T-helper 2 cell treated with Interferon-gamma antibody and Interleukin-4, amounts not matched to agents 100 ng/mL and 5 ng/mL, for 36 hours (primary cell): ENCODE measurements around the gene GGT5. TPM values are rescaled to one million over a fixed set of nuclear protein-coding genes. Genes with fewer than 3 reads are reported as not detected.
"Not testable (repeated sequence)": the region's sequence is repeated elsewhere in the genome, so short reads cannot be mapped to it uniquely, and the experiment has no call there.

Source experiments
- intact Hi-C: fragments of 100-400 bp; cut with micrococcal nuclease; formaldehyde crosslinking; loops from one replicate; pipeline ENCODE4 v1.15.1; 2023
- total RNA-seq: library from RNA; stranded (reverse); gene quantifications from 2 replicates; pipeline ENCODE4 v1.2.3, GENCODE V29; 2022

GGT5 gene
- 0.11 TPM in 1 of 2 replicates, not detected in the other for total RNA-seq

DNA sequence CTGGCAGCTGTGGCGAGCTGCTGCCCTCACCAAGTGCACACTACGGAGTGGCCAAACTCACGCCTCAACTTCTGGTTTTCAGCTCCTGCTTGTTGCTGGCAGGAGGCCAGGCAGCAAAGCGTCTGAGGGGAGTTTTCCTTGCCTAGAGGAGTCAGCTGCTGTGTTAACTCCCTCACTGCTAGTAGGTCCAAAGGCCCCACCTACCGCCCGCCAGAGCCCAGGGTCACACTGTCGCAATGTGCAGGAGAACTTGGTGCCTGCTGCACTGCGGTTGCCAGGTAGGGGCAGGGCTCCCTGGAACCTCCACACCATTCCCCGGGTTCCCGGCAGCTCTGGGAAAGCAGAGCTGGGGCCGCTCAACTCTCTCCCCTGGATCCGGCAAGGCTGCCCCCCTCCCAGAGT, at the start of gene GGT5:
TSS of gene GGT5 (minus strand) at position 53 of the 402 bp plus-strand sequence. CDS start 357 bp downstream, outside the sequence.
- intact Hi-C loops, result loop anchor here (10.0 kb wide), 1 partner anchor 260 kb away; the partner anchor contains the start of gene GSTT2

GRCh38 chr22:24292202-24292830, 47.4 kb upstream of the GGT5 start:
- intact Hi-C loops, result not testable (repeated sequence)

DNA sequence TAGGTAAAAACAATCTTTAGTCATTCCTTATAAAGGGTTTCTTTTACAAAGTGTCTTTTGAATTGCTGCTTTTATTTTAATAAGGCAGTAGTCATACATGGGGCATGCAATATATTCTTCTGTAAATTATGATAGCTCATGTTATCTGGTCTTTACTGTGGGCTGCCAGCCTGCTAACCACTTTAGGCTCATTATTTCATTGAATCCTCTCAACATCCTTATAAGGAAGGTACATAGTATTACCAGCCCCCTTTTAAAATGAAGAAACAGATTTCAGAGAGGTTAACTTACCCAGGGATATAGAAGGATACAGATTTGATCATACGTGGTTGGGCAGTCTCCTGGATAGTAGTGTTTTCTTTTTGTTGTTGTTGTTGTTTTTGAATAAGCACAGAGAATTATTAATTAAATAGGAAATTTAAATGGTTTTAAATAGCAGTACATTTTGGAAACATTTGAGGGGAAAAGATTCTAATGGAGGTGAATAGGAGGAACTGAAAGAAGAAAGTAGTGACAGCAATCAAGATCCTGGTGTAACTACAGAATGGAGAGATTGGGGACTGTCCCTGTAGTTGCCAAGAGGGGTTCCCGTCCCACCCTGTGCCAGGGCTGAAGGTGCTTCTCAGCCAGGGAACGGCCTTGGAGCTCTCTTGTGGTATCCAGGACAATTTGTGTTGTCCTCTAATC, 46.8 kb upstream of the GGT5 start:
- intact Hi-C loops, result no loop called here

DNA sequence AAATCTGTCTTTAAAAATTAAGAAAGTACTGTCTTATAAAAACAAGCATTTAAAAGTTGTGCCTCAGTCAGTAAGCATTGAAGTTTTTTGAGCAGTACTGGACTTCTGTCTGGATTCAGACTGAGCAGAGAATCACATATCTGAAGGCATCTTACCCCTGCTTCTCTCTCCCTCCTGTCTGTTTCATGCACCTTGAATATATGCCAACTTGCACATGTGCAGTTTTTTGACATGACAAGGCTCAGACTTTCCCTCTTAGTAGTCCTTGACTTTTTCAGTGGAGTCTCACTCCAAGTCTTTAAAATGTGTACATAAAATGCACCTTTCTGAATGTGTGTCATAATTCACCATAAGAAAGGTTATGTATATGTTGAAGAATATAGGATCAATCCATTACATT, 45.6 kb upstream of the GGT5 start:
- intact Hi-C loops, result no loop called here

DNA sequence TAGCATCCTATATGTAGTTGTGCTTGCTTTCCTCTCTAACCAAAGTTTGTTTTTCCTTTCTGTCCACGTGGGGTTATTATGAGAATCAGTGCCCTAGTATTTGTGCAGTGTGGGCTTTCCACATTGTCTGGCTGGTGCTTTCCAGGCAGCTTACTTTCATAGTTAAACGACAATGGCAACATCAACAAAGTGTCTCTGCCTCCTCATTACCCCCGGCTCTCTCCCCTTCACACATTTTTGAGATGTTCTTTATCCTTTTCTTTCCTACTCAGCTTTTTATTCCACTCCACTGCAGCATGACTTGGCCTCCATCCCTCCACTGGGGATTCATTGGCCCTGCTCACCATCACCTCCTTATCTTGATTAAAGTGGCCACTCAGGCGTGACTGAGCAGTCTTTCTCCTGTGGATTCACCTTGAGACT, 44.9 kb upstream of the GGT5 start:
- intact Hi-C loops, result no loop called here

GRCh38 chr22:24289114-24289513, 44.2 kb upstream of the GGT5 start:
- intact Hi-C loops, result no loop called here

DNA sequence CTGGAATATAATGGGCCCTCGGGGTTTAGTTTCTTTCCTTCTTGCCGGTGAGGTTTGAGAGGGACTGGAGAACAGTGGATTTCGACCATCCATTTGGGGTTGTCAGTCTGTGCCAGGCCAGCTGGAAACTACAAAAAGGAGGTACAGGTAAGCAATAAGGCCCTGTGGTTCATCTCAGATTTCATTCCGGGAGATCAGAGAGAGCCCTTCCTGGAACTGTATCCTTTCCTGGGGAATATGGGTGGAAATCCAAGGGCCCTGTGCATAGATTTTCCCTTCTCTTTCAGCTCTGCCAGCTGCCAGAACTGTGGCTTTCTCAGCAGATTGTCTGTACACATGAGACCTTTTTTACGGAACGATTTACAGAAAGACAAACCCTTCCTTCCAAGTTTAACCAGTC, 42.9 kb upstream of the GGT5 start:
- intact Hi-C loops, result not testable (repeated sequence)

DNA sequence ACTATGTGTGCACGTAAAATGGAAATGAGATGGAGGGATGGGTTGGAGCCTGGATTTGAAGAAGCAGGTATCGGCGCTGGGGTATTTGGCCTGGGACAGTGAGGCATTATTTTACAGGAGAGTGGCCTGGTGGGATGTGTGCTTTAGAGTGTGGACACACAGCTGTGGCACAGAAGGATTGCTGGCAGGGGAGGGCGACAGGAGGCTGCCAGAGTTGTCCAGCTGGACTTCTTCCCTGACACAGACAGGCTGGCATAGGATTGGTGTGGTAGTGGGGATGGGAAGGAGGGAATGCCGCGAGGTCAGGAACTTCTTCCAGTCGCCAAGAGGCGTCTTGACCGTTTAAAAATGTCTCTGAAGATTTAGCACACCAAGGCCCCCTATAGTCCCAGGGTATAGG, 42.3 kb upstream of the GGT5 start:
- intact Hi-C loops, result not testable (repeated sequence)

DNA sequence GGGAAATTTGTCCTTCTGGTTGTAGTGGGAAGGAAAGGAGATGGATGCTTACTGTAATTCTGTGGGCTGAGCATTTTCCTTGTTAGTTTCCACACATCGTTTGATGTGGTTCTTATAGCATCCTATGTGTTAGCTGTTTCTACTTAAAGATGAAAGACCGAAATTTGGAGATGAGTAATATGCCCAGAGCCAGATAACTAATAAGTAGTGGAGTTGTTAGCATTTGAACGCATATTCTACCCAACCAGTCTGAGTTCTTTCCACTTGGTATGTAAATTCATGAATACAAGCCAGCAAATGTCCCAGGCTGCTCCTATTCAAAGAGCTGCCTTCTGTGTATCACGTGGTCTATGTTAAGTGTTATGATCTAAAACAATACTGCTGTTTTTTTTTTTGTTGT, 40.4 kb upstream of the GGT5 start:
- intact Hi-C loops, result no loop called here

DNA sequence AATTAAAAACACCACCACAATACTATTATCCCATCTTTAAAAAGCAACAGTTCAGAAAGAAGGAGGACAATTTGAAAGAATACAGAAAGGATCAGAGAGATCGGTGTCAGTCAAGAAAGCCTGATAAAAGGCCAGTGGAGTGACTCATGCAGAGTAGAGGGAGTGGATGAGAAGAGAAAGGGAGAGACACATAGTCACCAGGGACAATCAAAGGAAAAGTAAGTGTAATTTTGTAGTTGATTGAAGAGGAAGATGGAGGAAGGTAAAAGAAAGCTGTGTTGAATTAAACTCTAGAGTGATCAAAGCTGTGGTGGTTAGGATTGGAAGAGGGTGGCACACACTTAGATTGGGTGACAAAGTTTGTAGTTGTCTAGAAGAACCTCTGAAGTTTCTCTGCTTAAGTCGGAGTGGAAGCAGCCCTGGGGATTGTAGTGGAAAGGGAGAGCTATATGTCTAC, 39.9 kb upstream of the GGT5 start:
- intact Hi-C loops, result no loop called here

GRCh38 chr22:24282401-24282800, 37.5 kb upstream of the GGT5 start:
- intact Hi-C loops, result no loop called here

GRCh38 chr22:24280363-24280762, 35.5 kb upstream of the GGT5 start:
- intact Hi-C loops, result not testable (repeated sequence)

GRCh38 chr22:24274696-24275405, 30.0 kb upstream of the GGT5 start:
- intact Hi-C loops, result loop anchor here (10.0 kb wide), 1 partner anchor 380 kb away; the partner anchor contains the start of gene MIF

DNA sequence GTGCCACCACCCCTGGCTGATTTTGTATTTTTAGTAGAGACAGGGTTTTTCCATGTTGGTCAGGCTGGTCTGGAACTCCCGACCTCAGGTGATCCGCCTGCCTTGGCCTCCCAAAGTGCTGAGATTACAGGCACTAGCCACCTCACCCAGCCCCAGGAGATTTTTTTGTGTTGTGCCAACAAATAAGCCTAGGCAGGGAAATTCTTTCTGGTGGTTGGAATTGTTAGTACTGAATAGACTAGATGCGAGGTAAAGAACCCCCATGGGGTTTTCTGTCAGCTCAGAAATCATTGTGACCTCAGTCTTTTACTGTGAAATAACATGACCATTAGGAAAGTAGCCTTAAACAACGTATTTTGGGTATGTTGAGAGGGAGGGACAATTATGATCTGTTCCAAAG, 29.0 kb upstream of the GGT5 start:
- intact Hi-C loops, result loop anchor here (10.0 kb wide), 1 partner anchor 379 kb away; the partner anchor contains the start of gene MIF

- intact Hi-C loops, result loop anchor here (10.0 kb wide), 1 partner anchor 378 kb away; the partner anchor contains the start of gene MIF
These were observed 28.1 kb upstream of the GGT5 start for GRCh38 chr22:24273031-24273430.

- intact Hi-C loops, result loop anchor here (2.0 to 10.0 kb wide), 2 partner anchors 73 to 377 kb away; partner anchors contain the start of gene MIF
These were observed 26.5 kb upstream of the GGT5 start for GRCh38 chr22:24271386-24271854.

- intact Hi-C loops, result loop anchor here (2.0 to 10.0 kb wide), 2 partner anchors 72 to 376 kb away; partner anchors contain the start of gene MIF
These were observed 25.9 kb upstream of the GGT5 start, which contains the start of gene SPECC1L for GRCh38 chr22:24270556-24271385. TSS of gene SPECC1L (plus strand) at chr22:24270831. CDS start at chr22:24302232, 31,401 bp downstream.

DNA sequence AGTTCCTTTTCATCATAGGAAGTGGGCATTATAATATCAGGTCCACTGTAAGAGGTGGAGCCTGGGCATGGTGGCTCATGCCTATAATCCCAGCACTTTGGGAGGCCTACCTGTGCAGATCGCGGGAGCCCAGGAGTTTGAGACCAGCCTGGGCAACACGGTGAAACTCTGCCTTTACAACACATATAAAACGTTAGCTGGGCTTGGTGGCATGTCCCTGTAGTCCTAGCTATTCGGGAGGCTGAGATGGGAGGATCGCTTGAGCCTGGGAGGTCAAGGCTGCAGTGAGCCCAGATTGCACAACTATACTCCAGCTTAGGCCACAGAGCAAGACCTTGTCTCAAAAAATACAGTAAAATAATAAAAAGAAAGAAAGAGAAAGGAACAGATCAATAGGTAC, 21.6 kb upstream of the GGT5 start:
- intact Hi-C loops, result not testable (repeated sequence)

DNA sequence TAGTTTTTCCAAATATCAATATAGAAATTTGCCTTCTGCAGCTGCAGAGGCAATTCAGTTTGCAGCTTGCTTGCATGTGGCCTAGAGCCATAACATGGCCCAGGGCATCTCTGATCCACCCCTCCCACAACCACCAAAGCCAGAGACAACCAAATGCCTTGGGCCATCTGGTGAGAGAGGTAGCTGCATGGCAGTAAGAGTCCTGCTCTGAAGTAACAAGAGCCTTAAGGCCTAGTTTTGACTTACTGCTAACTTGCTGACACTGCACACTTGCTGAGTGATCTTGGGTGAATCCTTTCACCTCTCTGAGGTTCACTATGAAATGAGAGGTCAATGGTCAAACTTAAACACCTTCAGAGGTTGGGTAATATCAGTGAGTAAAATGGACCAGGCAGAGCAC, 20.9 kb upstream of the GGT5 start:
- intact Hi-C loops, result no loop called here

GRCh38 chr22:24264329-24264896, 19.5 kb upstream of the GGT5 start:
- intact Hi-C loops, result not testable (repeated sequence)
